GM21737 (cell line): ENCODE results near the gene SEM1.
"Not testable (repeated sequence)": the region's sequence is repeated elsewhere in the genome, so short reads cannot be mapped to it uniquely, and the experiment has no call there.

Source experiments
- ATAC-seq: cut with Tn5 transposase; IDR thresholded peaks from one replicate; pipeline ENCODE4 v1.9.1; 2021; ENCODE audit warnings: mild to moderate bottlenecking, moderate library complexity; ENCODE audit not compliant: unreplicated experiment

Gene SEM1

DNA sequence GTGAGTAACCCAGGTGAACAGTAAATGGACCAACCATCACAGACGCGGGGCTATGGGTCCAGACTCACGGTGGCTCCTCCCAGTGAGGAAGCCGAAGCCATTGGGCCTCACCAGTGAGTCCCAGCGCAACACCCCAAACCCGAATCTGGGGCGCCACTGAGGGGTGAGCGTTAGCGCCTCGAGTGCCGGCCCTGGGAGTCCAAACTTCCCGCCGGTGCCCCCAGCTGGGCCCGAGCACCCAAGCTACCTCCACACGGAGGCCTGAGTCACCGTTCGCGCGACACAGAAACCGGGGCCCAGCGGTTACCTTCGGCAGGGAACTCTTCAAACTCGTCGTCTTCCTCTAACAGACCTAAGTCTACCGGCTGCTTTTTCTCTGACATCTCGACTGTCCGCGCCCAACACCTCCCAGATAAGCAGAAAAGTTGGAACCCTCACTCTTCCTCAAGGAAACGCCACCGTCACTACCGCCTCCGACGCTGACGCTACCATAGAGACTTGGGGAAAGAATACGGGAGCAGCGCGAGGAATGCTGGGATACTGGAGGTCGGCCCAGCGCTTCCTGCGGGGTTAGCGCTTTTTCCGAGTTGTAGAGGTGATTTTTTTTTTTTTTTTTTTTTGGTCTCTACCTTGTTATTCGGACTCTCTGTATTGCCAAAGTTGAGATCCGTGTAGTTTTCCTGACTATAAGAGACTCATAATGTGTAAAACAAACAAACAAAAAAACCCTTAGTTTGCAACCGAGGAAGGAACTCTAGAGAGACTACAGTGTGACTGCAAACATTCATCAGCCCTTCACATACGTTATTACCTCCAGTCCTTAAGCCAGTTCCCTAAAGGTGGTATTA, at the start of gene SEM1:
SEM1 (minus strand) TSS at position 466 of the 848 bp plus-strand sequence; CDS start at position 383, 83 bp downstream.
- ATAC-seq, result peak; percentile 90

DNA sequence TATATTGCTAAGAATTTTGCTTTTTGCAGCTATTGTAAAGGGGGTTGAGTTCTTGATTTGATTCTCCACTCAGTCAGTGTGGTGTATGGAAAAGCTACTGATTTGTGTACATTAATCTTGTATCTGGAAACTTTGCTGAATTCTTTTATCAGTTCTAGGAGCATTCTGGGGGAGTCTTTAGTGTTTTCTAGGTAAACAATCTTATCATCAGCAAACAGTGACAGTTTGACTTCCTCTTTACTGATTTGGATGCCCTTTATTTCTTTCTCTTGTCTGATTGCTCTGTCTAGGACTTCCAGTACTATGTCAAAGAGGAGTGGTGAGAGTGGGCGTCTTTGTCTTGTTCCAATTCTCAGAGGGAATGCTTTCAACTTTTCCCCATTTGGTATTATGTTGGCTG, 48.2 kb upstream of the SEM1 start:
- not testable (repeated sequence) for ATAC-seq

DNA sequence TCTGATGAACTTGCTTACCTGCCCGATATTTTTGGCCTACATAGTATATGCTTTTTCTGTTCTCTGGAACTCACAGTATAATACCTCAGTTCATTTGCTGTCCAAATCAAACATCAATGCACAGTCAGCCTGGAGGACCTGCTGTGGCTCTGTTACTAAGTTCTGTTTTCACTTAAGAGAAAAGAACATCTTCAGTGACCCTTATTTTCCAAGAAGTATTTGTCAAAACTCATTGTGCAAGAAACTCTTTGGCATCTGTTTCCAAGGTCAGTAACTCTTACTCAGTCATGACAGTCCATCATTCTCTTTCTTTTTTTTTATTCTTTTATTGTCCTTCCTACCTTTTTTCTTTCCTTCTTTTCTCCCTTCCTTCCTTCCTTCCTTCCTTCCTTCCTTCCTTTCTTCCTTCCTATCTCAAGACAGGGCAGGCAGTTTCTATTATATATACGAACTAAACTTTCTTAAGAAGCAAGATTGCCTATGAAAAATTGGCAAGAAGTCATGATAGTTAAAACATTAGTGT, 37.8 kb upstream of the SEM1 start:
- no peak for ATAC-seq

DNA sequence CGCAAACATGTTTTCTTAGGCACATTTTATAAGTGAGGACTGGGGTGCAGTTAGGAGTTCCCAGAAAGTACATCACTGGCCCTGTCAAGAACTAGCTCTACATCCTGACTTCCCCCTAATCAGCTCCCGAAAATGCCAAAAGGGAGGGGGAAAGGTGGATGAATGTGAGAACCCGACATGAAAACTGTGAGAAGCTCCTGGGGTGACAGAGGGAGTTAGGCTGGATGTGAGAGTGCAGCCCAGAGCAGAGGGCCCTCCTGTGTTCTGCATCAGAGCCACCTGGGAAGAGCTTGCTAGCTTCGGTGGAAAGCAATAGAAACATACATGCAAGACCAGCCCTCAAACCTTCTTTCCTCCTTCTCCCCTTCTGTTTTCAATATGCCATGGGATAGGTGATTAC, 30.5 kb upstream of the SEM1 start:
- no peak for ATAC-seq

DNA sequence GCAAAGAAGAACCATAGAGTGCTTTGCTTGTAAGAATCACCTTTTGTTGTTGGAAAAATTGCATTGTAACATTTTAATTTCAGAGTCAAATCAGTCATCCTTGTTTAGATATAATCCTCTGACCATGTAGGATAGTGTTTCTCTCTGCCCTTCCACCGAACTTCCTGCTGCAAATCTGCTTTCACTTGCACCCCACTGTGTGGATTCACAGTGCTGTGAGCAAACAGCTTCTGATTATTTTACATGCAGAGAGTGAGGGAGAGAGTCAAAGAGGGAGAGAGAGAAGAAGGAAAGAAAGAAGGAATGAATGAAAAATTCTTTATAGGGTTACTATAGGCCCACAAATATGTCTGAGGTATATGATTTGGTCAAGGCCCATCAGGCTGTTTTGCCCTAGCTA, 30.0 kb upstream of the SEM1 start:
- ATAC-seq, result no peak

DNA sequence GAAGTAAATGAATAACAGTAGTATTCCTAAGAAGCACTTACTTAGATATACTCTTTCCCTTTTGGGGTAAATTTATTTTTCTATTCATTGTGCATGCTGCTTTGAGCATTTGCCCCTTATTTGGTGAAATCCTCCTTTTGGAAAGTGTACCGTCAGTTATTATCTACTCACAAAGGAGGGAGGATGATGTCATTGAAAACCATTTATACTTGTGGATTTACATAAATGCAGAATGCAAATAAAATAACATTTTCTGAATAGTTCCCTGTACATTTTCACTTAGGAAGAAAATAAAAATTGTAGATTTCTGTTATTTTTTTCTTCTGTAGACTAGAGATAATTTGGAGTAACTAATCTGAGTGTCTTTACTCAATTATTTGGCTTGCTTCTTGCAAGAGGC, 29.5 kb upstream of the SEM1 start:
- ATAC-seq, result no peak

DNA sequence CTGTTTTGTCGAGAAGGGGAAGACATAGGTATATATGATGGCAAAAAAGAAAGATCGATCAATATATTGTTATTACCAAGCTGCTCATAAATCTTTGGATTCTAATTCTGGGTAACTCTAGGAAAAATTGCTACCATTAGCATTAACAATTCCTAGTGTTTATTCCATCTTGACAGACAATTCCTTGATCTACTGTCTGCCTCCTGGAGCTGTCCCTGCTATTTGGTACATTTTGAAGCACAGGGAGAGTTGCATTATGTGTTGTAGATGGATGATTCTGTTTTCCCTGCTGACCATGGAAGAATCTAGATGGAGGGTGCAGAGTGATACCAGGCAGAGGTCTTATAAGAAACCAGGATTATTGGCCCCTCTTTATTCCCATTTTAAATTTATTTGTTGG, 29.1 kb upstream of the SEM1 start:
- ATAC-seq, result no peak

DNA sequence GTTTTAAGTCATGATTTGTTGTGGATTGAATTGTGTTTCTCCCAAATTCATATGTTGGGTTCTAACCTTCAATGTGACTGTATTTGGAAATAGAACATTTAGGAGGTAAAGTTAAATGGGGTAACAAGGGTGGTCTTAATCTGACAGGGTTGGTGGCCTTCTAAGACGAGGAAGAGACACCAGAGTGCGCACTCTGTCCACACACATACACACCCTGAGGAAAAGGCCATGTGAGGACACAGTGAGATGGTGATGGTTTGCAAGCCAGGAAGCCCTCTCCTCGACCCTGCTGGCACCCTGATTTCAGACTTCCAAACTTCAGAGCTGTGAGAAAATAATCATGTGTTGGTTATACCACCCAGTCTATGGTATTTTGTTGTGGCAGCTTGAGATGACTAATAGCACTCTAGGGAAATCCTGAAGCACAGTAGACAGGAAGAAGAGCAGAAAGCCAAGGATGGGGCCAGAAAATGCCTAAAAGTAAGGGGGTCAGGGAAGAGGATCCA, 28.0 kb upstream of the SEM1 start:
- ATAC-seq, result no peak

DNA sequence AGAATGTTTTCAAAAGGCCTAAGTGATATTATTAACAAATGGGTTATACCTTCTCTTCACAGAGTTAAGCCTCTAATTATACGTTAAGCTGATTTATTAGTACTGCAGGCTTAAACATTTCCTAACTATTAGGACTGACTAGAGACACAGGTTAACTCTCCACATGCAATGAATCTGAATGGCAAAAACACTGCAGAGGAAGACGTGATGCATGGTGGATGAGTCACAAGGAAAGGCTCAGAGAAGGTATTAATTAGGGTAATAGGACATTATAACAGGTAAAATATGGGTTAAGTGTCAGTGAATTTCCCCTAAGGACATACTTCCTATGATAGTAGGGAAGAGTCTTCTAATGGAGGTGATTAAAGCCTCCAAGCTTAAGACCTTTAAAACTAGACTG, 24.7 kb upstream of the SEM1 start:
- no peak for ATAC-seq

DNA sequence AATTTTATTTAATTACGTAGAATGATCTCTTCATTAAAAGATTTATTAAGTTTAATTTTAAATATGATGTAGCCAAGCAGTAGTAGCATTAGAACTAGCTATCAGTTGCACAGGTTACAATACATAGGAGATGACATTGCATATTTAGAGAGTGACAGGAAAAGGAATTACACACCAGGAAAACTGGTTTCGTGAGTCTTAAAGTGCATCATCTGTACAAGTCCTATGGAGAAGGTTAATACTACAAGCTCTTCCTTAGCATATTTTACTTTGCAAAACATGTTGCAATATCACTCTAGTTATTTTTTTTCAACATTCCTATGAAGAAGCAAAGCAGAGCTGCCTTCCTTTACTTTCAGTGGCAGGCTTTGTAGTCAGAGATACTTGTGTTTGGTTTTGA, 20.2 kb upstream of the SEM1 start:
- no peak for ATAC-seq

DNA sequence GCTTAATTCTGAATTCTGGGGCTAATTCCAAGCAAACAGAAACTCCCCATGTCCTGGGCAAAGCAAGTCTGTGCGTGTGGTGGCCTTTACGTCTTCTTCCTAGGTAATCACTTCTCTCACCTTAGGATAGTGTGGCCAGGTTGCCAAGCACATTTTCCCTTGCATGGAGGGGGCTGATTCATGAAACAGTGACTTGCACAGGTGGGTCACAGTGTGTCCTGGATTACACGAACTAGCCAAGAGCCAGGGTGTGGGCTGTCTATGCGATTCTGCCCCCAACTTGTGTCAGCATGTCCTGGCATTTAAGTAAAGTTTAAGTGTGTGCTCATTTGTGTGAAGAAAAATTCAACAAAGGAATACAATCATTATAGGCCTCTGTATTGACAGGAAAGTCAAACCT, 18.5 kb upstream of the SEM1 start:
- ATAC-seq, result no peak

DNA sequence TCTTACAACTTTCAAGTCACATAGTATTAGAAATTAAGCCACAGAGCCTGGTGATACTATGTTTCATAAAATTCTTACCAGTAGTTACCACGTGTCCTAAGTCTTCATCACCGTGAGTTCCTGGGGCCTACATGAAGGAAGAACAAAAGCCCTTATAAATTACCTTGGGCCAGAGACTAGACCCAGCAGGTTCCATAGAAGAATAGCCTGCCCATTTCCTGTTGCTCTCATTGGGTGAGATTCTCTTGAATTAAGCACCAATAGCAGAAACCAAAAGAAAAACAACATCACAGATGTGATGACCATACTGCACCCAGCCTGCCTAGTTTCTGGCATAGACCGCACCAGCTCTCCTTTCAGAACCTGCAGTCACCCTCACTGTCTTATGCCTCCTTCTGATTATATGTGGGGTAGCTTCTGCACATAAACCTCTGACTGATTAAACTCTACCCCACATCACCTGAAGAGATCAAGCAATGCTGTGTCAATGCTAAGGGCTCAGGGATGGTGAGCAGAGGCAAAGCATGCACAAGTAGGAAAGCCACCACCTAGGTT, 18.0 kb upstream of the SEM1 start:
- ATAC-seq, result no peak

DNA sequence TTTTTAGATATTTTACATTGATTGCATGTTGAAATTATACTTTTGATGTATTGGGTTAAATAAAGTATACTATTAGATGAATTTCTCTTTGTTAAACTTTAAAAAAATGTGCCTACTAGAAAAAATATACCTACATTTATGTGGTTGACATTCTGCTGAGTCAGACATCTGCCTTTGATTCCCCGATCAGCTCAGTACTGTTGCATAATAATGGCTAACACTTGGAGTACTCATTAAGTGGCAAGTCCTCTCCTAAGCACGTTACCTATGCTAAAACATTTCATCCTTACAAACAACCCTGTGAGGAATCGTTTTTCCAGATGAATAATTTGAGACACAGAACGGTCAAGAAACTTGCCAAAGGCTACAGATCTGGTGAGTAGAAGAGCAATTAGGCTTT, 14.0 kb upstream of the SEM1 start:
- no peak for ATAC-seq

DNA sequence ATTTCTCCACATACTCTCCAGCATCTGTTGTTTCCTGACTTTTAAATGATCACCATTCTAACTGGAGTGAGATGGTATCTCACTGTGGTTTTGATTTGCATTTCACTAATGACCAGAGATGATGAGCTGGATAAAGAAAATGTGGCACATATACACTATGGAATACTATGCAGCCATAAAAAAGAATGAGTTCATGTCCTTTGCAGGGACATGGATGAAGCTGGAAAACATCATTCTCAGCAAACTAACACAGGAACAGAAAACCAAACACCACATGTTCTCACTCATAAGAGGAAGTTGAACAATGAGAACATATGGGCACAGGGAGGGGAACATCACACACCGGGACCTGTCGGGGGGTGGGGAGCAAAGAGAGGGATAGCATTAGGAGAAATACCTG, 13.3 kb upstream of the SEM1 start:
- ATAC-seq, result not testable (repeated sequence)

DNA sequence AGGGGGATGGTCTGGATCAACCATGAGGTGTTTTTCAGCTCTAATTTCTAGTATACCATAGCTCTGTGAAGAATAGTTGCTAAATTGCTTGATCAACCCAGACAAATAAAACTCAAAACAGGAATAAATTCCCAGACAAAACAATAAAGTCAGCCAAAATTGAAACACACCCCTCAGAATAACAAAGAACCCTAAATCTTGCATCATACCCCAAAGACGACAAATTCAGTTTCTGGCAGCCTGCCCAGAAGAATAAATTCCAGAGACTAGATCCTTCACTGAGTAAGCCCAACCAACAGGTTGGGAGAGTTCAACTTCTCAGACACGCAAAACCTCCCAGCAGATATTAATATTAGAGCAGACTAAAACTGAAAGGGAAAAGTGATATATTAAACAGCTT, 11.2 kb upstream of the SEM1 start:
- no peak for ATAC-seq

DNA sequence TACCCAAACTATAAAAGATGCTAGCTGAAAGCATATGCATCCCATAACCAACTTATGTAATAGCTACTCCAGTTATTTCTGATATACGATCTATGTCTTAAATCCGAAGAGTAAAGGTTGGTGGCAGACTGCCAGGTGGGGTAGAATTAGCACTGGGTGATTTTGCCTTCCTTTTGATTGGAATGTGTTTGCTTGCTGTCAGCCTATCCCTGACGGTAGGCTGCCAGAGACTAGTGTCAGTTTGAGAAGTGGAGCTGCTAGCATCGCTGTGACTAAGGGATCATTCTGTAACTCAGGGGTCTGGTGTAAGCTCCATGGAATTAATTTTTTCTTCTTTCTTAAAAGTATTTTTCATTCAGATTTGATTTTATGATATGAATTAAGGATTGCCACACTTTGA, 9.5 kb upstream of the SEM1 start:
- no peak for ATAC-seq

DNA sequence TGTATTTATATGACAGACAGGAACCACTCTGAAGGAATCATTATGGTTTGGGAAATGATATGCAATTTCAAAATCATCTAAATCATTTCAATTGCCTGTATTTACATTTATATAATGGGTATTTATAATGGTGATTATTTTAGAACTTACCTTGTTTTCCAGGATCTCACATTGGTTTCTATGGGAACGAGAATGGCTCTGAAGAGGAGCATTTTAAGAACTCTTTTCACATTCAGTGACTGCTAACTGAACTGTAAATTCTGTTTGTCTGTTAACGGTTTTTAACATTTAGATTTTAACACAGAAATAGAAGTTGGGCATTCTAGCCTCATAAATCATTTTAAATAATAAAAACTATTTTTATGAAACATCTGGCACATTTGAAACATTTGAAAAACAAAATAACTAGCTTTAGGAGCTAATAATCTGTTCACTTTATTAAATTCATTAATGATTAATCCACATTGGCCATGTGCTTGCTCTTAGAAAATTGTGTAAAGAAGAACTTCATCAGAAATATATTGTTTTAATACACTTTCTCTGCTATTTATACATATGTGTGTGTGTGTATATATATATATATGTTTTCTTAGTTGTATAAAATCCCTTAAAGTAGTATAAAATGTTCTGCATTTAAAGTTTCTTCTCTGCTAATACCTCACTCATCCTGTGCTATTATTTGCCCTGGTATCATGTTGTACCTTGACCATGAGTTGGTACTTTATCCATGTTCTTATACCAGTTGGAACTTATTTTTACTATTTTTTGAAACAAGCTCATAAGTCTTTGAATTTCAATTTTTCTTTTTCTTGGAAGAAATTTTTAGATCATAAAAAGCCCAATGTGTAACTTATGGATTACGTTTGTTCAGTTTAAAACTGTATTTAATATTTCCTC, 8.7 kb upstream of the SEM1 start:
- ATAC-seq, result no peak

DNA sequence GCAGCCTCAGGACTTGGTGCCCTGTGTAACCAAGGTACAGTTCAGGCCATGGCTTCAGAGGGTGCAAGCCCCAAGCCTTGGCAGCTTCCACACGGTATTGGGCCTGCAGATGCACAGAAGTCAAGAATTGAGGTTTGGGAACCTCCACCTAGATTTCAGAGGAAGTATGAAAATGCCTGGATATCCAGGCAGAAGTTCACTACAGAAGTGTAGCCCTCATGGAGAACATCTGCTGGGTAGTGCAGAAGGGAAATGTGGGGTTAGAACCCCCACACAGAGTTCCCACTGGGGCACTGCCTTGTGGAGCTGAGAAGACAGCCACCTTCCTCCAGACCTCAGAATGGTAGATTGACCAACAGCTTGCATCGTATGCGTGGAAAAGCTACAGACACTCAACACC, 3.4 kb upstream of the SEM1 start:
- ATAC-seq, result no peak

DNA sequence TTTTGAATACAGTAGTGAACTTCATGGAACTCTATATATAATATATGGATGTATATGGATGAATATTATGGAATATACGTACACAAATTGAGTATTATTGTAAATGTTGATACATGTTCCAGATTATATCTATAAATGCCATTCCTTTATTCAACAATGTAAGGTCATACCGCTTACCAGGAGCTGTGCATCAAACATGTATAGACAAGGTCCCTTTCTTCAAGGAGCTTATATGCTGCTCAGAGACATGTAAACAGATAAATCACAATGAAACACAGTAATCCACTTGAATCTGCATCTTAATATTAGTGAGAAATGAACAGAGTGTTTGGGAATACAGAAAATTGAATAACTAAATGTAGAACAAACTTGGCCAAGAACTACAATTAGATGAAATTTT, 898 bp upstream of the SEM1 start:
- ATAC-seq, result no peak

DNA sequence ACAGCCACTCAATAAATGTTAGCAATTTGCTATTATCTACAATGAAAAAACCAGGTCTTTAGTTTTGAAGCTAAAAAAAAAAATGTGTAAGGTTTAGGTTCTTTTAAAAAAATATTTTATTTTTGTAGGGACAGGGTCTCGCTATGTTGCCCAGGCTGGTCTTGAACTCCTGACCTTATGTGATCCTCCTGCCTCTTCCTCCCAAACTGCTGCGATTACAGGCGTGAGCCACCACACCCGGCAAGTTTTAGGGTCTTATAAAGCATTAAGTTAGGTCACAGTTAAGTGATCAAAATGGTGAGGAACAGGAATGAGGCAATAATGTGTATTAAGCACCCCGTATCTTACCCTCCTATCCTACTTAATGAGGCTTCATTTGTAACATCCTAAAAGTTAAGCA, 774 bp downstream of the SEM1 start:
- no peak for ATAC-seq
